Thoracic aorta (tissue), 2 donors: ENCODE results near the gene GIPC1. TPM values are rescaled to one million over a fixed set of nuclear protein-coding genes. Genes with fewer than 3 reads are reported as not detected.

Experiments
- ATAC-seq: fragments of 150-250 bp; one replicate; pipeline ENCODE4 v1.8.0; 2017; ENCODE audit warnings: low read depth; ENCODE audit not compliant: insufficient number of reproducible peaks, low FRiP score
- DNase-seq: peaks from one replicate; pipeline ENCODE4 v3.0.0-alpha.2; 2020; ENCODE audit warnings: low spot score
- H3K27ac ChIP-seq, 2 donors: fragments of 200-600 bp; sonication (generic); 1 replicate in 1 of 2; 2 replicates in 1 of 2; pipeline ENCODE4 v1.5.1; 2016; ENCODE audit warnings: mild to moderate bottlenecking in 2 of 2, moderate library complexity in 2 of 2
- H3K27me3 ChIP-seq: fragments of 200-600 bp; sonication (generic); replicated peaks from 2 replicates; pipeline ENCODE4 v1.6.0; 2016; ENCODE audit warnings: mild to moderate bottlenecking; ENCODE audit not compliant: insufficient read depth
- H3K36me3 ChIP-seq: fragments of 200-600 bp; sonication (generic); one replicate; pipeline ENCODE4 v1.5.1; 2016
- H3K4me1 ChIP-seq, 2 donors: fragments of 200-600 bp; sonication (generic); 1 replicate in 1 of 2; 2 replicates in 1 of 2; pipeline versions ENCODE4 v1.5.1 to v1.6.0; 2016; ENCODE audit warnings: low read depth in 2 of 2, mild to moderate bottlenecking in 1 of 2; ENCODE audit not compliant: control insufficient read depth in 1 of 2
- H3K4me3 ChIP-seq: fragments of 200-600 bp; sonication (generic); 2 replicates; pipeline ENCODE4 v1.5.1; 2016; ENCODE audit warnings: mild to moderate bottlenecking
- H3K9me3 ChIP-seq: fragments of 200-600 bp; sonication (generic); 2 replicates; pipeline ENCODE4 v1.5.1; 2016
- CTCF ChIP-seq: fragments of 200-600 bp; sonication (generic); IDR thresholded peaks from one replicate; pipeline ENCODE4 v1.5.1; 2019; ENCODE audit warnings: antibody characterized with exemption
- total RNA-seq, 2 donors: library from RNA; depleted of rRNA; stranded (reverse); fragments of >200 nt; gene quantifications; one replicate each; pipeline versions ENCODE4 v1.1.0 to v1.2.3, GENCODE V29; 2016

GIPC1 gene
- total RNA-seq, 2 donors from 2014 or later, result 56.4 to 77.8 TPM

DNA sequence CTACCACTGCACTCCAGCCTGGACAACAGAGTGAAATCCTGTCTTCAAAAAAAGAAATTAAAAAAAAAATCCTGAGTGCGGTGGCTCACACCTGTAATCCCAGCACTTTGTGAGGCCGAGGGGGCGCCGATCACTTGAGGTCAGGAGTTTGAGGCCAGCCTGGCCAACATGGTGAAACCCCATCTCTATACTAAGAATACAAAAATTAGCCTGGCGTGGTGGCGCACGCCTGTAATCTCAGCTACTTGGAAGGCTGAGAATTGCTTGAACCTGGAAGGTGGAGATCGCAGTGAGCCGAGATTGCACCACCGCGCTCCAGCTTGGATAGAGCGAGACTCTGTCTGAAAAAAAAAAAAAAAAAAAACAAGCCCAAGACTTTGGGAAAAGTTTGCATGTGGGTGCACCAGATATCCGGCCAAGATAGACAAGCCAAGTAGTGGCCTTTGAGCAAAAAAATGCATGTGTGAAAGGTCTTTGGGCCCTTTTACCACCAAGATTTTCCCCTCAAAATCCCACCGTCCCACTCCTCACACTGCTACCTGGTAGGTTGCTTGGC is 16.6 kb upstream of the GIPC1 start:
- ATAC-seq (no peak), DNase-seq (no peak)
- Histone ChIP-seq H3K4me1 (peaks cover 23 to 28% of the 10 kb centered on the region in 2 donors), H3K27me3 (no peaks in the 10 kb centered on the region), H3K36me3 (peaks cover 24% of the 10 kb centered on the region), H3K4me3 (no peak overlapping the region), H3K27ac (no peak overlapping the region), H3K9me3 (no peaks in the 10 kb centered on the region)
- no peak for TF ChIP-seq CTCF

GRCh38 chr19:14511229-14511593 is 15.3 kb upstream of the GIPC1 start:
- Histone ChIP-seq H3K9me3 (no peaks in the 10 kb centered on the region), H3K27ac (no peak overlapping the region), H3K4me3 (no peak overlapping the region), H3K36me3 (peaks cover 24% of the 10 kb centered on the region), H3K27me3 (no peaks in the 10 kb centered on the region), H3K4me1 (peaks cover 14 to 18% of the 10 kb centered on the region in 2 donors)
- ATAC-seq (no peak), DNase-seq (no peak)
- no peak for TF ChIP-seq CTCF

- DNase-seq, result no peak
- Histone ChIP-seq H3K36me3 (peaks cover 18% of the 10 kb centered on the region), H3K4me1 (peaks cover 7 to 12% of the 10 kb centered on the region in 2 donors), H3K27ac (no peak overlapping the region), H3K9me3 (no peaks in the 10 kb centered on the region), H3K4me3 (no peak overlapping the region), H3K27me3 (no peaks in the 10 kb centered on the region)
- no peak for TF ChIP-seq CTCF
- no peak for ATAC-seq
Measured at GRCh38 chr19:14510311-14511228, 14.6 kb upstream of the GIPC1 start.

DNA sequence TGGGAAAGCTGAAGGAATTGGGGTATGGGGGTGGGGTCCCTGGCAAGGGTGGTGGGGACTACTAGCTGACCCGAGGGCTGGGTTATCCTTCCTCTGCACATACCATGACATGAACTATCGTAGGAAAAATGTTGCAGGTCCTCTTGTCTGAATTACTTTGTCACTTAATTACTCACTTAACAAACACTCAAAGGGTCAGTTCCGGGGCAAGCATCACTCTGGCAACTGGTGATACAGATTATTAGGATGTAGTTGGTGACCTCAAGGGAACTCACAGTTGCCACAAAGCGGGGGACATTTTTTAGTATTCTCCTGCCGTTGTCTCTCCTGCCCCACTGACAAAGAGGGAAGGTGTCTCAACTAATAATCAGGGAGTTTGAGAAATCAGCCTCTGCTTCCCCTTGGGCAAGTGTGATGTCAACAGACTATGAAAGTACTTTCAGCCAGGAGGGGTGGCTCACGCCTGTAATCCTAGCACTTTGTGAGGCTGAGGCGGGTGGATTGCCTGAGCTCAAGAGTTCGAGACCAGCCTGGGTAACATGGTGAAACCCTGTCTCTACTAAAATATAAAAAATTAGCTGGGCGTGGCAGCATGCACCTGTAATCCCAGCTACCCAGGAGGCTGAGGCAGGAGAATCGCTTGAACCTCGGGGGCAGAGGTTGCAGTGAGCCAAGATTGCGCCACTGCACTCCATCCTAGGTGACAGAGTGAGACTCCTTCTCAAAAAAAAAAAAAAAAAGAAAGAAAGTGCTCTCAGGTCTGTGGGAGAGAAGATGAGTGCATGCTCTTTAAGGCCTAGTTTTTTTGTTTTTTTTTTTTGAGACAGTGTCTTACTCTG is 12.0 kb upstream of the GIPC1 start:
- H3K9me3 ChIP-seq, result no peaks in the 10 kb centered on the region
- no peaks in the 10 kb centered on the region for H3K36me3 ChIP-seq
- ATAC-seq (no peak), DNase-seq (no peak)
- H3K27ac ChIP-seq, result no peak overlapping the region
- no peak for TF ChIP-seq CTCF
- peaks cover 0 to 5% of the 10 kb centered on the region in 2 donors for H3K4me1 ChIP-seq
- H3K27me3 ChIP-seq, result no peaks in the 10 kb centered on the region
- H3K4me3 ChIP-seq, result no peak overlapping the region
